Endothelial cell of umbilical vein (primary cell): ENCODE measurements around the gene ABCC1. TPM values are rescaled to one million over a fixed set of nuclear protein-coding genes. Genes with fewer than 3 reads are reported as not detected.

Source experiments
- BruUV-seq: library from RNA; stranded (reverse); fragments of 400-500 nt; replicated peaks from 2 replicates; lab custom pipeline; 2021; lab: Mats Ljungman, UMichigan
- CTCF ChIA-PET: fragments of 300-600, 350-600 bp; sonication (Branson Sonifier 250); formaldehyde crosslinking; loops from one replicate; lab custom pipeline; 2021; ENCODE audit warnings: antibody characterized with exemption, inconsistent platforms; lab: Charles Lee
- POLR2A ChIA-PET: fragments of 300-600, 350-600 bp; sonication (Branson Sonifier 250); formaldehyde crosslinking; loops from one replicate; lab custom pipeline; 2021; ENCODE audit warnings: antibody characterized with exemption, inconsistent platforms; lab: Charles Lee
- DNase-seq: peaks from one replicate; pipeline ENCODE4 v3.0.0-alpha.2; 2011; ENCODE audit warnings: low read depth, low spot score
- FAIRE-seq: peaks from 2 replicates; lab custom pipeline; 2011; peaks lifted over from hg19 to GRCh38; lab: Jason Lieb, UNC
- H2AFZ ChIP-seq: 2 replicates; pipeline ENCODE4 v1.6.0; 2012; ENCODE audit warnings: low read depth, low read length, control low read depth, inconsistent platforms
- H3K27ac ChIP-seq: 2 replicates; pipeline ENCODE4 v1.5.1; 2011; ENCODE audit warnings: low read depth, mild to moderate bottlenecking, control low read depth, low read length, moderate library complexity; ENCODE audit not compliant: insufficient read depth
- H3K27me3 ChIP-seq, 2 experiments: 2 replicates each; pipeline versions ENCODE4 v1.6.0 to v1.6.1; 2011; ENCODE audit warnings: low read length in 2 of 2, mixed read lengths in 1 of 2; ENCODE audit not compliant: control insufficient read depth in 2 of 2, insufficient read depth in 2 of 2
- H3K36me3 ChIP-seq, 2 experiments: 2 replicates in 1 of 2; 3 replicates in 1 of 2; pipeline ENCODE4 v1.5.1; 2011; ENCODE audit warnings: low read length in 2 of 2, mild to moderate bottlenecking in 1 of 2, moderate library complexity in 1 of 2; ENCODE audit not compliant: control insufficient read depth in 2 of 2, insufficient read depth in 2 of 2; ENCODE audit errors: extremely low read depth in 1 of 2
- H3K4me1 ChIP-seq: 3 replicates; pipeline ENCODE4 v1.5.1; 2011; ENCODE audit warnings: mild to moderate bottlenecking, low read length; ENCODE audit not compliant: control insufficient read depth, insufficient read depth; ENCODE audit errors: extremely low read depth
- H3K4me2 ChIP-seq: 2 replicates; pipeline ENCODE4 v1.6.1; 2011; ENCODE audit warnings: low read length, control low read depth, mixed read lengths; ENCODE audit not compliant: insufficient read depth
- H3K4me3 ChIP-seq, 3 experiments: fragments of 200-600 bp in 1 of 3; sonication (generic), shearing (Covaris generic) in 1 of 3; replicated peaks in 1 of 3; 2 replicates each; pipeline ENCODE4 v1.5.1; 2011 to 2016; ENCODE audit warnings: control low read depth in 3 of 3, low read length in 3 of 3, mild to moderate bottlenecking in 2 of 3, inconsistent platforms in 1 of 3, low read depth in 1 of 3, moderate library complexity in 1 of 3; ENCODE audit not compliant: insufficient read depth in 1 of 3
- H3K79me2 ChIP-seq: 2 replicates; pipeline ENCODE4 v1.6.0; 2012; ENCODE audit warnings: low read length, inconsistent platforms; ENCODE audit not compliant: control insufficient read depth, insufficient read depth
- H3K9ac ChIP-seq: replicated peaks from 2 replicates; pipeline ENCODE3; 2011; ENCODE audit warnings: low read length, control low read depth; ENCODE audit not compliant: insufficient read depth; ENCODE audit errors: extremely low read depth
- H3K9me1 ChIP-seq: replicated peaks from 3 replicates; pipeline ENCODE4 v1.6.0; 2011; ENCODE audit warnings: mild to moderate bottlenecking, low read length; ENCODE audit not compliant: control insufficient read depth, insufficient read depth; ENCODE audit errors: extremely low read depth
- H3K9me3 ChIP-seq: replicated peaks from 2 replicates; pipeline ENCODE4 v1.5.1; 2012; ENCODE audit warnings: low read length, inconsistent platforms; ENCODE audit not compliant: control insufficient read depth, insufficient read depth
- H4K20me1 ChIP-seq: replicated peaks from 2 replicates; pipeline ENCODE3; 2011; ENCODE audit warnings: mild to moderate bottlenecking, low read length; ENCODE audit not compliant: control insufficient read depth, insufficient read depth; ENCODE audit errors: extremely low read depth
- EZH2 ChIP-seq: IDR thresholded peaks from 2 replicates; pipeline ENCODE4 v1.6.1; 2012; ENCODE audit warnings: borderline replicate concordance, low read depth, mild to moderate bottlenecking, moderate library complexity, low read length, inconsistent platforms; ENCODE audit not compliant: severe bottlenecking
- FOS ChIP-seq: IDR thresholded peaks from 2 replicates; pipeline ENCODE4 v1.6.1; 2011; ENCODE audit warnings: mild to moderate bottlenecking, low read length, moderate library complexity, borderline replicate concordance; ENCODE audit not compliant: insufficient read depth
- GATA2 ChIP-seq: IDR thresholded peaks from 2 replicates; pipeline ENCODE4 v1.7.0; 2011; ENCODE audit warnings: low read depth, mild to moderate bottlenecking, moderate library complexity, mixed read lengths, low read length; ENCODE audit not compliant: insufficient read length, insufficient read depth
- JUN ChIP-seq: IDR thresholded peaks from 2 replicates; pipeline ENCODE4 v1.6.1; 2011; ENCODE audit warnings: borderline replicate concordance, low read depth; ENCODE audit not compliant: insufficient read length, insufficient read depth
- MYC ChIP-seq: IDR thresholded peaks from one replicate; pipeline ENCODE4 v1.6.1; 2011; ENCODE audit warnings: mild to moderate bottlenecking, low read depth, low read length
- POLR2A ChIP-seq: IDR thresholded peaks from 2 replicates; pipeline ENCODE4 v1.6.1; 2012; ENCODE audit warnings: low read depth, mild to moderate bottlenecking, control low read depth, low read length
- POLR2AphosphoS5 ChIP-seq: IDR thresholded peaks from 2 replicates; pipeline ENCODE4 v1.6.1; 2012; ENCODE audit warnings: low read depth, mild to moderate bottlenecking, control low read depth, low read length, moderate library complexity; ENCODE audit not compliant: insufficient read depth
- dilution Hi-C: fragments of 300-500 bp; cut with MboI; formaldehyde crosslinking; loops from one replicate; pipeline ENCODE4 v1.15.0; 2019; ENCODE audit warnings: low sequenced_read_pairs; ENCODE audit not compliant: extremely low pct_ligation_motif_present
- intact Hi-C: fragments of 100-400 bp; cut with micrococcal nuclease; formaldehyde crosslinking; loops from one replicate; pipeline ENCODE4 v1.10.0; 2022
- polyA plus RNA-seq, 4 experiments: library from polyadenylated mRNA; depleted of rRNA in 3 of 4; stranded (reverse) in 3 of 4; unstranded in 1 of 4; fragments of >200 nt; gene quantifications; 2 replicates each; pipeline versions ENCODE4 v1.2.1 to v1.2.3, GENCODE V29; 2011 to 2012; ENCODE audit warnings: missing spikeins in 1 of 4
- total RNA-seq: library from RNA; stranded (reverse); gene quantifications from 2 replicates; pipeline ENCODE4 v1.2.3, GENCODE V29; 2021
- TF ChIP-seq, protein P1 (sequence below), 2 donors: IDR thresholded peaks; 1 replicate in 1 of 2; 2 replicates in 1 of 2; pipeline ENCODE4 v1.5.1; 2011; ENCODE audit warnings: low read length in 2 of 2, mild to moderate bottlenecking in 2 of 2, moderate library complexity in 2 of 2, control low read depth in 1 of 2, inconsistent platforms in 1 of 2, low read depth in 1 of 2; ENCODE audit not compliant: insufficient read depth in 1 of 2; ENCODE audit errors: extremely low read depth in 1 of 2
- TF ChIP-seq, protein P2 (sequence below): IDR thresholded peaks from 2 replicates; pipeline ENCODE4 v1.6.1; 2011; ENCODE audit not compliant: insufficient read depth, insufficient read length

Gene ABCC1
- total and polyA plus RNA-seq, 2 donors (not counting 3 experiments of a cell fraction or from before 2014, with no cell fraction given) = 46.1 to 89.2 TPM

- H3K9ac ChIP-seq = no peak overlapping the region
- dilution Hi-C loops (no loop called here), intact Hi-C loops (no loop called here)
- ChIA-PET POLR2A (interaction anchor here (1.8 kb wide), 1 partner anchor 10 kb away, joined by 4 read pairs; no protein-coding TSS in a partner anchor), CTCF (interaction anchor here (1.0 kb wide), 1 partner anchor 16 kb away, joined by 3 read pairs; no protein-coding TSS in a partner anchor)
- DNase-seq = no peak
- peaks cover 2 to 16% of the 10 kb centered on the region in 2 experiments for H3K36me3 ChIP-seq
- H4K20me1 ChIP-seq = no peaks in the 10 kb centered on the region
- no peaks in the 10 kb centered on the region for H3K9me1 ChIP-seq
- peaks cover 21% of the 10 kb centered on the region for H3K4me1 ChIP-seq
- no peaks in the 10 kb centered on the region for H3K27me3 ChIP-seq
- H2AFZ ChIP-seq = no peak overlapping the region
- H3K79me2 ChIP-seq = peaks cover 14% of the 10 kb centered on the region
- no peak overlapping the region for H3K4me3 ChIP-seq
- H3K4me2 ChIP-seq = no peak overlapping the region
- H3K27ac ChIP-seq = no peak overlapping the region
- FAIRE-seq = no peak
- TF ChIP-seq, protein P1, sequence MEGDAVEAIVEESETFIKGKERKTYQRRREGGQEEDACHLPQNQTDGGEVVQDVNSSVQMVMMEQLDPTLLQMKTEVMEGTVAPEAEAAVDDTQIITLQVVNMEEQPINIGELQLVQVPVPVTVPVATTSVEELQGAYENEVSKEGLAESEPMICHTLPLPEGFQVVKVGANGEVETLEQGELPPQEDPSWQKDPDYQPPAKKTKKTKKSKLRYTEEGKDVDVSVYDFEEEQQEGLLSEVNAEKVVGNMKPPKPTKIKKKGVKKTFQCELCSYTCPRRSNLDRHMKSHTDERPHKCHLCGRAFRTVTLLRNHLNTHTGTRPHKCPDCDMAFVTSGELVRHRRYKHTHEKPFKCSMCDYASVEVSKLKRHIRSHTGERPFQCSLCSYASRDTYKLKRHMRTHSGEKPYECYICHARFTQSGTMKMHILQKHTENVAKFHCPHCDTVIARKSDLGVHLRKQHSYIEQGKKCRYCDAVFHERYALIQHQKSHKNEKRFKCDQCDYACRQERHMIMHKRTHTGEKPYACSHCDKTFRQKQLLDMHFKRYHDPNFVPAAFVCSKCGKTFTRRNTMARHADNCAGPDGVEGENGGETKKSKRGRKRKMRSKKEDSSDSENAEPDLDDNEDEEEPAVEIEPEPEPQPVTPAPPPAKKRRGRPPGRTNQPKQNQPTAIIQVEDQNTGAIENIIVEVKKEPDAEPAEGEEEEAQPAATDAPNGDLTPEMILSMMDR (IDR thresholded peaks at IDR 0.05; ENCODE audit: extremely low read depth in 1 of 2, insufficient read depth in 1 of 2, low read depth in 1 of 2, low read length in 2 of 2) = no peak
- TF ChIP-seq GATA2 (no peak), JUN (no peak), FOS (no peak), POLR2A (no peak), POLR2AphosphoS5 (no peak), EZH2 (no peak), MYC (no peak)
- TF ChIP-seq, protein P2, sequence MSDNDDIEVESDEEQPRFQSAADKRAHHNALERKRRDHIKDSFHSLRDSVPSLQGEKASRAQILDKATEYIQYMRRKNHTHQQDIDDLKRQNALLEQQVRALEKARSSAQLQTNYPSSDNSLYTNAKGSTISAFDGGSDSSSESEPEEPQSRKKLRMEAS = no peak
- no peaks in the 10 kb centered on the region for H3K9me3 ChIP-seq
- no TSS peak for BruUV-seq
These were observed 68.4 kb downstream of the ABCC1 start for GRCh38 chr16:16017812-16018211.
